GM10248 (cell line): Measurements from ENCODE around the gene C11orf91.
"Not testable (repeated sequence)": the region's sequence is repeated elsewhere in the genome, so short reads cannot be mapped to it uniquely, and the experiment has no call there.

Source experiments
- CTCF ChIA-PET: fragments of 300-600 bp; sonication (Branson Sonifier 250); formaldehyde crosslinking; extraction: SDS; loops from one replicate; lab custom pipeline; 2021; ENCODE audit warnings: antibody characterized with exemption; lab: Yijun Ruan, JAX
- POLR2A ChIA-PET: fragments of 350-650 bp; sonication (Branson Sonifier 250); formaldehyde crosslinking; extraction: SDS; loops from one replicate; lab custom pipeline; 2020; ENCODE audit warnings: antibody characterized with exemption; lab: Yijun Ruan, JAX
- DNase-seq: peaks from one replicate; pipeline ENCODE4 v3.0.0; 2012; ENCODE audit errors: extremely low spot score
- CTCF ChIP-seq: IDR thresholded peaks from 2 replicates; pipeline ENCODE4 v1.5.1; 2012; ENCODE audit warnings: mild to moderate bottlenecking, low read depth; ENCODE audit errors: extremely low read depth, missing control alignments, control extremely low read depth

Gene C11orf91

GRCh38 chr11:33713856-33714398, 13.3 kb upstream of the C11orf91 start:
- no peak for DNase-seq
- CTCF ChIA-PET: interaction anchor here (0.8 to 15.2 kb wide), 4 partner anchors 9 to 94 kb away, joined by 3 to 265 read pairs (median 5); partner anchors contain the start of gene CD59
- TF ChIP-seq CTCF: no peak
- POLR2A ChIA-PET: no interaction called here

DNA sequence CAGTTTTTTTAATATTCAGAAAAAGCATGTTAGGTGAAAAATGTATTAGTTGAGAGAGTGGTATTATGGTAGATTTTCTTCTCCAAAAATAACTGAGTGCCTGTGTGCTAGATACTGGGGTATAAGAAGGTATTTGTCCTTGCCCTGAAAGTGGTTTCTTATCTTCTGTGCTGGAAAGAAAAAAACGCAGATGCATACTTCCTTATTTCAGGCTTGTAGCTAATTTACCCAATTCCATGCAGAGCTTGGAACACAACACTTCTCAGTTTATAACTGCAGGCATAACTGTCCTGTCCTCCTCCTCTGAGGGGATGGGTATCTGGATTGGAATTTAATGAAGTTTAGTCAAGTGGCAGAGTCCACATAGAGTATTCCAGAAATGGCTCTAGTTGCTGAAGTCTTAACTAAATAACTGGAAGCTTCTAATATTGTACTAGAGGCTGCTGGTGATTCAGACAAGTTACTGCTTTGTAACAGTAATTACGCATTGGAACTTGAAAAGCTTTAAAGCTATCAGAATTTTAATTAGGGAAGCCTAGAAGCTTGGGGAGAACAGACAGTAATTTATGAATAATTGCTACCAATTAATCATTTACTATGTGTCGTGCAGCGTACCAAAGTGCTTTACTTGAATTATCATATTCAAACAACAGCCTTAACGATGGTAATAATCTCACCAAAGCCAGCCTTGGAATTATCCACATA, 12.7 kb upstream of the C11orf91 start:
- ChIA-PET CTCF (interaction anchor here (0.8 to 15.2 kb wide), 4 partner anchors 8 to 95 kb away, joined by 3 to 265 read pairs (median 5); partner anchors contain the start of gene CD59), POLR2A (interaction anchor here (0.5 kb wide), 1 partner anchor 13 kb away, joined by 4 read pairs; the partner anchor contains the start of gene C11orf91)
- no peak for TF ChIP-seq CTCF
- DNase-seq: no peak

DNA sequence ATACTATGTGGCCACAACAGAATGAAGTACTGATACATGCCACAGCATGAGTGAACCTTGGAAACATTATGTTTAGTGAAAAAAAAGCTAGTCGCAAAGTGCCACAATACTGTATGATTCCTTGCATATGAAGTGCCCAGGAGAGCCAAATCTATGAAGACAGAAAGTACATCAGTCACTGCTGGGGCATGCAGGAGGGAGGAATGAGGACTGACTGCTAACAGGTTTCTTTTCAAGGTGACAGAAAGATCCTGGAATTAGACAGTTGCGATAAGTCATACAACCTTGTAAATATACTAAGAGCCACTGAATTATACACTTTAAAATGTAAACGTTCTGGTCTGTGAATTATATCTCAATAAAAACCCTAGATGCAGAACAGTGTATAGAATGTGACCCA, 11.8 kb upstream of the C11orf91 start:
- POLR2A ChIA-PET: no interaction called here
- TF ChIP-seq CTCF: no peak
- CTCF ChIA-PET: no interaction called here
- no peak for DNase-seq

DNA sequence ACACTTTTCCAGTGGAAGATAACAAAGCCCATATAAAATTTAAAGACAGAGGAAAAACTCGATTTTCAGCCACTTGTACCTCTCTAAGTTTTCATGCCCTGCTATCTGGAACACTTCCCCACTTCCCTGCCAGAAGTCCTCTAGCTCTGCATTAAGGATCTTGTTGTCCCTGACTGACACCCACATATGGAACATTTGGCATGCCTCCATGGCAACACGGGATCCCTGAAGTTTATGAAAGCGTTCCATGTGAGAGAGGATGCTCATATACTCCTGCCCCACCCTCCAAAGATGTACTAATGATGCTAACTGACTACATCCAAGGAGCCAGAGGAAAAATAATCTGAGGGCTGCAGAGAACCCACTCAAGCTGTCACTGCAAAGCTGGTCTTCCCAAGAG, 8.8 kb upstream of the C11orf91 start:
- TF ChIP-seq CTCF: no peak
- CTCF ChIA-PET: interaction anchor here (0.7 to 2.0 kb wide), 2 partner anchors 11 to 33 kb away, joined by 4 to 7 read pairs; no protein-coding TSS in a partner anchor
- POLR2A ChIA-PET: no interaction called here
- DNase-seq: no peak

DNA sequence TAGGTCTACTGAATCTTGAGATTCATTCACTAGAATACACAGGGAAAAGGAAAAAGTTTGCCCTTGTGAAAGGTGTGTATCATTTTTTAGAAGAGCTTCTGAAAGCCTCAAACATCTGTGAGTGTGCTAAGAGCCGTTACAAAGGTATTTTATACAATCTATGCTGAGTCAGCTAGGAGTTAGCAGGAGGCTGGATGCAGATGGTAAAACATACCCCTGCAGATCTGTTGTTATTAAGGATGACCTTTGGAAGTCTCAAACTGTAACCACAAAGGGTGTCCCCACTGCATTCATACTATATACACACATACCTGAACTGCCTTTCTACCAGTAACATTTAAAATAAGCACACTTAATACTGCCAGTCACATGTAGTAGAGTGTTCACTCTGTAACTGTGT, 8.4 kb upstream of the C11orf91 start:
- no peak for DNase-seq
- POLR2A ChIA-PET: interaction anchor here (0.7 kb wide), 1 partner anchor 568 kb away, joined by 4 read pairs; no protein-coding TSS in a partner anchor
- no peak for TF ChIP-seq CTCF
- CTCF ChIA-PET: interaction anchor here (2.0 to 2.6 kb wide), 2 partner anchors 33 to 34 kb away, joined by 7 to 8 read pairs; no protein-coding TSS in a partner anchor

- DNase-seq, POLR2A ChIA-PET: not testable (repeated sequence)
- CTCF ChIA-PET: interaction anchor here (2.1 to 2.6 kb wide), 2 partner anchors 9 to 35 kb away, joined by 8 to 14 read pairs; no protein-coding TSS in a partner anchor
Measured at GRCh38 chr11:33707831-33708230, 7.2 kb upstream of the C11orf91 start.

GRCh38 chr11:33706966-33707365, 6.3 kb upstream of the C11orf91 start:
- TF ChIP-seq CTCF: no peak
- DNase-seq: no peak
- ChIA-PET POLR2A (no interaction called here), CTCF (interaction anchor here (0.9 to 2.6 kb wide), 5 partner anchors 9 to 36 kb away, joined by 3 to 14 read pairs (median 3); partner anchors contain the start of gene CD59)
